Measurements from ENCODE around the gene CYP11A1. TPM values are rescaled to one million over a fixed set of nuclear protein-coding genes. Genes with fewer than 3 reads are reported as not detected.

The CYP11A1 gene
- polyA plus RNA-seq, 2 donors, result 2.3 to 5.7 TPM

DNA sequence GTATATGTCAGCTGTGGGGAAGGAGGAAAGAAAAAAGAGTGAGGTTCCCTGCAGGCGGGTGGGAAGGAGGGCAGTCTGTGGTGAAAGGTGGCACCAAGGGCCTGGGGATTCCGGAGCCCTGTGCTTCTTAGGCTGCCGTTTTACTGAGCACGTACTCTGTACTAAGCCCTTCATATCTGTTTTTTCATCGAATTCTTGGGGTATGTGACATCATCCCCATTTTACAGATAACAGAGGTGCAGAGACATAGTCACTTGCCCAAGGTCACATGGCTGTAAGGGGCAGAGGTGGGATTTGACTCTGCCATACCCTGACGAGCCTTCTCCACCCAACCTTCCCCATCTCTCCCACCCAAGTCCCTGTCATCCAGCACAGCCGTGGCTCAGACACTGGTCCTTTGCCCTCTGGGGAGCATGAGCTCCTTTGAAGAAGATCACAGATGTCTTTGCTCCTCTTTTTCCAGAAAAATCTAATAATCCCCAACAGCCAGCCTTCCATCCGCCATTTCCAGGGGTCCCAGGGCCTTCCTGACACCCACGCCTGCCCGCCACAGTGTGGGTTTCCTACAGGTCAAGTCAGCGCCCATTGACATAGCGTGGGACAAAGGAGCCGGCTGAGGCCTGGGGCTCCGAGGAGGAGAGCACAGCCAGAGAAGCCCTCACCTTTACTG lies 24.2 kb downstream of the CYP11A1 start:
- H3K9me3 ChIP-seq (ENCODE audit: control insufficient read depth in 2 of 2, insufficient read depth in 1 of 2, low read depth in 1 of 2, low read length in 1 of 2), result no peaks in the 10 kb centered on the region
- 89 to 95% methylated on average over 14 of the region's 14 CpGs for WGBS, 2 donors

DNA sequence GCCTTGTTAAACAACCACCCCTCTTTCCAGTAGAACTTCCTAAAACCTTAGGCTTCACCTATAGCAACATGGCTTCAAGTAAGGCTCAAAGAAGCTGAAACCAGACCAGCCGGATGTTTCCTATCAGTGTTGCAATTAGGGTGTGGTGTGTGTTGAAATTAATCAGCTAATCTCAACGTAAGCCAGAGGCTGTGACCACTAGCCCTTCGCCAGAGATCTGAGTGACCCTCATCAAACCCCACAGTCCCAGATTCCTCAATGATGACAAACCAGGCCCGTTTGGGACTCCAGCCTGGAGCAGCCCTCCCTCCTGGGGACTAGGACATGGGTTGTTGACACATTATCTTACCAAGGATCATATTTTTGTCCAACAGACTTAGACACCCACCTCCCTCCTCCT lies 27.3 kb downstream of the CYP11A1 start:
- H3K9me3 ChIP-seq (ENCODE audit: control insufficient read depth in 2 of 2, insufficient read depth in 1 of 2, low read depth in 1 of 2, low read length in 1 of 2), result no peaks in the 10 kb centered on the region
- H3K27ac ChIP-seq (ENCODE audit: low read depth in 2 of 2, low read length in 1 of 2), result no peak overlapping the region
- H3K27me3 ChIP-seq (ENCODE audit: control insufficient read depth in 1 of 2, insufficient read depth in 2 of 2, low read length in 2 of 2), result no peaks in the 10 kb centered on the region
- 32 to 36% methylated on average over 4 of the region's 4 CpGs for WGBS, 2 donors
- H3K36me3 ChIP-seq (ENCODE audit: control insufficient read depth in 2 of 2, insufficient read depth in 2 of 2, low read length in 1 of 2), result no peaks in the 10 kb centered on the region
- H3K4me1 ChIP-seq (ENCODE audit: control insufficient read depth in 2 of 2, insufficient read depth in 2 of 2, low read length in 1 of 2), result no peaks in the 10 kb centered on the region
- no peak overlapping the region for H3K4me3 ChIP-seq (ENCODE audit: low read depth in 1 of 2, low read length in 2 of 2)

More for the DNA sequence above, 24.2 kb downstream of the CYP11A1 start:
- no peaks in the 10 kb centered on the region for H3K4me1 ChIP-seq (ENCODE audit: control insufficient read depth in 2 of 2, insufficient read depth in 2 of 2, low read length in 1 of 2)
- no peaks in the 10 kb centered on the region for H3K36me3 ChIP-seq (ENCODE audit: control insufficient read depth in 2 of 2, insufficient read depth in 2 of 2, low read length in 1 of 2)
- no peaks in the 10 kb centered on the region for H3K27me3 ChIP-seq (ENCODE audit: control insufficient read depth in 1 of 2, insufficient read depth in 2 of 2, low read length in 2 of 2)
- no peak overlapping the region for H3K27ac ChIP-seq (ENCODE audit: low read depth in 2 of 2, low read length in 1 of 2)
- H3K4me3 ChIP-seq (ENCODE audit: low read depth in 1 of 2, low read length in 2 of 2), result no peak overlapping the region

DNA sequence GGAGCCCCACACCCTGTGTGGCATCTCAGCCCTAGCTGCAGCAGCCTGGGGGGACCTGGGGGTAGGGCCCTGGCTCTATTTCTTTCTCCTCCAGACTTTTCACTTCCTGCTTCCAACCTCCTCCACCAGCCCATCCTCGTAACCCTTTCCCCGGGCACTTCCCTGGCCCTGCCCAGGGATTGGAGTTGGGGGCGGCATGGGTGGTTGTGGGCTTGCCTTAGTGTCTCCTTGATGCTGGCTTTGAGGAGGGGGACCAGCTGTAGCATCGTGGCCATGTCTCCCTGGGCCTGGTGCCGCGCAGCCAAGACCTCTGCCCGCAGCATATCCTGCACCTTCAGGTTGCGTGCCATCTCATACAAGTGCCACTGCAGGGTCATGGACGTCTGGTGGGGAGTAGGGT lies 28.1 kb downstream of the CYP11A1 start:
- Histone ChIP-seq H3K9me3 (ENCODE audit: control insufficient read depth in 2 of 2, insufficient read depth in 1 of 2, low read depth in 1 of 2, low read length in 1 of 2) (no peaks in the 10 kb centered on the region), H3K4me1 (ENCODE audit: control insufficient read depth in 2 of 2, insufficient read depth in 2 of 2, low read length in 1 of 2) (no peaks in the 10 kb centered on the region), H3K36me3 (ENCODE audit: control insufficient read depth in 2 of 2, insufficient read depth in 2 of 2, low read length in 1 of 2) (no peaks in the 10 kb centered on the region), H3K4me3 (ENCODE audit: low read depth in 1 of 2, low read length in 2 of 2) (no peak overlapping the region), H3K27ac (ENCODE audit: low read depth in 2 of 2, low read length in 1 of 2) (no peak overlapping the region), H3K27me3 (ENCODE audit: control insufficient read depth in 1 of 2, insufficient read depth in 2 of 2, low read length in 2 of 2) (no peaks in the 10 kb centered on the region)
- WGBS, 2 donors, result 90 to 91% methylated on average over 9 of the region's 9 CpGs

DNA sequence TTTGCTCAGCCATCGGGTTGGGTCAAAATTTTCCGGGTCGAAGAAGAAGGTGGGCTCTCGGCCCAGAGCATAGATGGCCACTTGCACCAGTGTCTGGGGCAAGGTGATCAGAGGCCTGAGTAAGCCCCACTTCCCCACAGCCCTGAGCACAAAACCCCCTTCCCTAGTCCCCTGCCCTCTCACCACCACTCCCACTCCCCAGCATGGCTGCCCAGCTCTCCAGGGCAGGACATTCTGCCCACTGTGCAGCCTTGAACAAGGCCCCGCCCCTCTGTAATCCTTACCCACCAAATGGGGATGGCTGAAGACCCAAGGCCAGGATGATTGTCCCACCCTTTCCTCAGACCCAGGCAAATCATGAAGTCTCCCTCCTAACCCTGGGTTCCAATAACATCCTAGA lies 28.8 kb downstream of the CYP11A1 start:
- H3K36me3 ChIP-seq (ENCODE audit: control insufficient read depth in 2 of 2, insufficient read depth in 2 of 2, low read length in 1 of 2), result no peaks in the 10 kb centered on the region
- no peaks in the 10 kb centered on the region for H3K9me3 ChIP-seq (ENCODE audit: control insufficient read depth in 2 of 2, insufficient read depth in 1 of 2, low read depth in 1 of 2, low read length in 1 of 2)
- H3K4me3 ChIP-seq (ENCODE audit: low read depth in 1 of 2, low read length in 2 of 2), result no peak overlapping the region
- H3K27me3 ChIP-seq (ENCODE audit: control insufficient read depth in 1 of 2, insufficient read depth in 2 of 2, low read length in 2 of 2), result no peaks in the 10 kb centered on the region
- H3K27ac ChIP-seq (ENCODE audit: low read depth in 2 of 2, low read length in 1 of 2), result no peak overlapping the region
- peaks cover 0 to 3% of the 10 kb centered on the region in 2 donors for H3K4me1 ChIP-seq (ENCODE audit: control insufficient read depth in 2 of 2, insufficient read depth in 2 of 2, low read length in 1 of 2)
- 95 to 96% methylated on average over 5 of the region's 5 CpGs for WGBS, 2 donors

DNA sequence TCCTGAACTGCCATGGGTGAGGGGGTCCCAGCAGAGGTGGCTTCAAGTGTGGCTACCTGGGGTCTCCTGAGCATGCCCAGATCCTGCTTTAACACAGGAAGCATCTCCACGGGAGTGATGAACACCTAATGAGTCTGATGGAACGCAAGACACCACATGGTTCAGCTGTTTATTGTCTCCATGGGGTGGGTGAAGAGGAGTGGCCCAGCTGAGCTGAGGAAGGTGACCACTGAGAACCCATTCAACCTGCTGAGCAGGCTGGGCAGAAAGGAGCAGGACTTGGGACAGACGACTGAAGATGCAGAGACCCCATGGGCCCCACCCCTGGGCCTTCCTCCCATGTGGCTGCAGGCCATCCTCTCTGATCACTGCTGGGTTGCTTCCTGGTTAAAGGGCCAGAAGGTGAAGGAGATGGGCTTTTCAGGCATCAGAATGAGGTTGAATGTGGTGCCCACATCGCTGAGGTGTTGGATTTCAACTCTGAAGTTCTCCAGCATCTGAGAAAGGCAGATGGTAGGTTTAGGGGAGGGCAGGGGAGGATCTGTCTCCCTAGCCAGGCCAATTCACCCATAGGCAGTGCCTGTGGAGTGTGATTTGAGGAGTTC lies 29.7 kb downstream of the CYP11A1 start:
- no peaks in the 10 kb centered on the region for H3K27me3 ChIP-seq (ENCODE audit: control insufficient read depth in 1 of 2, insufficient read depth in 2 of 2, low read length in 2 of 2)
- H3K36me3 ChIP-seq (ENCODE audit: control insufficient read depth in 2 of 2, insufficient read depth in 2 of 2, low read length in 1 of 2), result no peaks in the 10 kb centered on the region
- no peak overlapping the region for H3K27ac ChIP-seq (ENCODE audit: low read depth in 2 of 2, low read length in 1 of 2)
- WGBS, 2 donors, result 63 to 76% methylated on average over 4 of the region's 4 CpGs
- no peak overlapping the region for H3K4me3 ChIP-seq (ENCODE audit: low read depth in 1 of 2, low read length in 2 of 2)
- H3K4me1 ChIP-seq (ENCODE audit: control insufficient read depth in 2 of 2, insufficient read depth in 2 of 2, low read length in 1 of 2), result peaks cover 0 to 3% of the 10 kb centered on the region in 2 donors
- H3K9me3 ChIP-seq (ENCODE audit: control insufficient read depth in 2 of 2, insufficient read depth in 1 of 2, low read depth in 1 of 2, low read length in 1 of 2), result no peaks in the 10 kb centered on the region

DNA sequence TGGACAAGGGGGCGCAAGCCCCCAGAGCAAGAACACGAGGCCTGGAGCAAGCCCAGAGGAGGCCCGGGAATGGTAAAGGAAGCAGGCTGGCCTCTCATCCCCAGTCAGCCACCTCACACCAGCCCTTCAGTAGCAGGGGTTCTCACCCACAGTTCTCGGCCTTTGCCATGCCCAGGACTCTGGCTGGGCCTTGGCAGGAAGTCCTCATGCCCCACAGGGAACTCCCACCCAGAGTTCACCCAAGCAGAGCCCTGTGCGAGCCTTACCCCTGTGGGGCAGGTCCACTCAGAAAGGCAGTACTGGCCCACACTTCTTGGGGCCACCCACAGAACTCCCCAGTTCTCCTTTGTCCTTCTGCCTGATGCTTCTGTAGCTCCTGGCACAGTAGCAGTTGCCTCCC lies 30.3 kb downstream of the CYP11A1 start:
- H3K4me1 ChIP-seq (ENCODE audit: control insufficient read depth in 2 of 2, insufficient read depth in 2 of 2, low read length in 1 of 2), result peaks cover 0 to 3% of the 10 kb centered on the region in 2 donors
- no peaks in the 10 kb centered on the region for H3K27me3 ChIP-seq (ENCODE audit: control insufficient read depth in 1 of 2, insufficient read depth in 2 of 2, low read length in 2 of 2)
- no peaks in the 10 kb centered on the region for H3K36me3 ChIP-seq (ENCODE audit: control insufficient read depth in 2 of 2, insufficient read depth in 2 of 2, low read length in 1 of 2)
- H3K9me3 ChIP-seq (ENCODE audit: control insufficient read depth in 2 of 2, insufficient read depth in 1 of 2, low read depth in 1 of 2, low read length in 1 of 2), result no peaks in the 10 kb centered on the region
- H3K27ac ChIP-seq (ENCODE audit: low read depth in 2 of 2, low read length in 1 of 2), result no peak overlapping the region
- H3K4me3 ChIP-seq (ENCODE audit: low read depth in 1 of 2, low read length in 2 of 2), result no peak overlapping the region
- 83 to 88% methylated on average over 5 of the region's 5 CpGs for WGBS, 2 donors

DNA sequence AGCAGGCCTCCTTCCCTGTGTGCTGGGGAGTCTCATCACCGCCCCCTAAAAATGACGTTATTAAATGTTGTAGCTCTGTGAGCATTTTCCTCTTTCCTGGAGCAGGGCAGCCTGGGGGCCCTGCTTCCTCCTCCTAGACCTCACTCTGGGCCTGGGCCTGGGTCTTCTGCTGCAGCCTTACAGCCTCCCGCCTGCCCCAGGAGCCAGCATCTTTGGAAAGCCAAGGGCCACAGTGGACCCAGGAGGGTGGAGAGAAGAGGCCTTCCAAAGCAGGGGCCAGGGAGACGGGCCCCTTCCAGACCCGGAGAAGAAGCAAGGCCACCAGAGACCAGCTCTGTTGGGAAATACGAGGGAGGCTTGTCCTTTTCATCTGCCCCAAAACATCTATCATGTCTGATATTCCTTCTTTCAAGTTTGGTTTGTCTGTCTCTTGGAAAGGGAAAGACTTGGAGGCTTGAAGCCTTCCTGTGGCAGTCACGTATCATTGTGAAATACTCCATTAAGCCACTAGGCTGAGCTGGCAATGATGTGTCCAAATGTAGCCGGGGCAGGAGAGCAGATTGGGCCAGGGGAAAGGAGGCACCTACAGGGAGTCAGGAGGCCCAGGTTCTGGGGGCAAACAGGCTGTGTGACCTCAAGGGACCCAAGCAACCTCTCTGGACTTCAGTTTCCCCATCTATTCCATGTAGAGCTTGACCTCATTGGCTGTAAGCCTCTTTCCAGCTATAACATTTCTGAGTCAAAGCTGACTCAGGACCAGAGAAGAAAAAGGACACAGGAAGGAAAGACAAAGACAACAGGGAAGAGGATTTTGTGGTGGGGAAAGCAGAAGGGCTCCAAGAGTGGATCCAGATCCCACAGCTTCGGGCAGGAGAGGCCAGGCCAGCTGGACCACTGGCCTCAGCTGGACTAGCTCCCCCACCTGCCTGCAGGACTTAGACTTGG lies 31.1 kb downstream of the CYP11A1 start:
- WGBS, 2 donors, result 80% methylated on average over 9 of the region's 9 CpGs
- Histone ChIP-seq H3K36me3 (ENCODE audit: control insufficient read depth in 2 of 2, insufficient read depth in 2 of 2, low read length in 1 of 2) (no peaks in the 10 kb centered on the region), H3K27ac (ENCODE audit: low read depth in 2 of 2, low read length in 1 of 2) (no peak overlapping the region), H3K9me3 (ENCODE audit: control insufficient read depth in 2 of 2, insufficient read depth in 1 of 2, low read depth in 1 of 2, low read length in 1 of 2) (no peaks in the 10 kb centered on the region), H3K27me3 (ENCODE audit: control insufficient read depth in 1 of 2, insufficient read depth in 2 of 2, low read length in 2 of 2) (no peaks in the 10 kb centered on the region), H3K4me1 (ENCODE audit: control insufficient read depth in 2 of 2, insufficient read depth in 2 of 2, low read length in 1 of 2) (peaks cover 0 to 3% of the 10 kb centered on the region in 2 donors), H3K4me3 (ENCODE audit: low read depth in 1 of 2, low read length in 2 of 2) (no peak overlapping the region)

DNA sequence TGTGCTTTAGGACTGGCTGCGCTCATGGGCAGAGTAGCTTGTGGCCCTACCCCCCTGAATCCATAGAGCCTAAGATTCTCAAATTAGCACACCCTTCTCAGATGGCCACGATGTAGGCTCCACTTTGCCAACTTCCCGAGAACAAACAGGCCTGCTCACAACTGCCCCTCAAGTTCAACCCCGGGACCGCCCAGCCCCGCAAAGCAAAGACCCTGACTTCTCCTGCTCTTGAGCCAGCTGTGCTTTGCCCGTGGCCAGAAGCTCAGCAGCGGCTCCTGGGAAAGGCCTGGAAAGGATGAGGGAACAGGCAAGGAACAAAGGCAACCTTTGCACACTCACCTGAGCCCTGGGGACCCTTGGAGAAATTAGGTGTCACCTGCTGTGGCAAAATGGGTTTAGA lies 32.0 kb downstream of the CYP11A1 start:
- Histone ChIP-seq H3K9me3 (ENCODE audit: control insufficient read depth in 2 of 2, insufficient read depth in 1 of 2, low read depth in 1 of 2, low read length in 1 of 2) (no peaks in the 10 kb centered on the region), H3K27ac (ENCODE audit: low read depth in 2 of 2, low read length in 1 of 2) (no peak overlapping the region), H3K27me3 (ENCODE audit: control insufficient read depth in 1 of 2, insufficient read depth in 2 of 2, low read length in 2 of 2) (no peaks in the 10 kb centered on the region), H3K36me3 (ENCODE audit: control insufficient read depth in 2 of 2, insufficient read depth in 2 of 2, low read length in 1 of 2) (no peaks in the 10 kb centered on the region), H3K4me1 (ENCODE audit: control insufficient read depth in 2 of 2, insufficient read depth in 2 of 2, low read length in 1 of 2) (peaks cover 0 to 3% of the 10 kb centered on the region in 2 donors), H3K4me3 (ENCODE audit: low read depth in 1 of 2, low read length in 2 of 2) (no peak overlapping the region)
- 86 to 91% methylated on average over 8 of the region's 8 CpGs for WGBS, 2 donors

DNA sequence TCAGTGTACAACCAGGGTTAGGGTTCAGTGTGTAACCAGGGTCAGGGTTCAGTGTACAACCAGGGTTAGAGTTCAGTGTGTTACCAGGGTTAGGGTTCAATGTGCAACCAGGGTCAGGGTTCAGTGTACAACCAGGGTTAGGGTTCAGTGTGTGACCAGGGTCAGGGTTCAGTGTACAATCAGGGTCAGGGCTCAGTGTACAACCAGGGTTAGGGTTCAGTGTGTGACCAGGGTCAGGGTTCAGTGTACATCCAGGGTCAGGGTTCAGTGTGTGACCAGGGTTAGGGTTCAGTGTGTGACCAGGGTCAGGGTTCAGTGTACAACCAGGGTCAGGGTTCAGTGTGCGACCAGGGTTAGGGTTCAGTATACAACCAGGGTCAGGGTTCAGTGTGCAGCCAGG lies 33.3 kb downstream of the CYP11A1 start:
- peaks cover 0 to 3% of the 10 kb centered on the region in 2 donors for H3K4me1 ChIP-seq (ENCODE audit: control insufficient read depth in 2 of 2, insufficient read depth in 2 of 2, low read length in 1 of 2)
- no peak overlapping the region for H3K4me3 ChIP-seq (ENCODE audit: low read depth in 1 of 2, low read length in 2 of 2)
- H3K36me3 ChIP-seq (ENCODE audit: control insufficient read depth in 2 of 2, insufficient read depth in 2 of 2, low read length in 1 of 2), result no peaks in the 10 kb centered on the region
- no peaks in the 10 kb centered on the region for H3K9me3 ChIP-seq (ENCODE audit: control insufficient read depth in 2 of 2, insufficient read depth in 1 of 2, low read depth in 1 of 2, low read length in 1 of 2)
- 88 to 94% methylated on average over 1 of the region's 1 CpG for WGBS, 2 donors
- no peak overlapping the region for H3K27ac ChIP-seq (ENCODE audit: low read depth in 2 of 2, low read length in 1 of 2)
- no peaks in the 10 kb centered on the region for H3K27me3 ChIP-seq (ENCODE audit: control insufficient read depth in 1 of 2, insufficient read depth in 2 of 2, low read length in 2 of 2)

Data from esophagus (tissue), 2 donors.